Measurements from ENCODE around the gene HPD.

DNA sequence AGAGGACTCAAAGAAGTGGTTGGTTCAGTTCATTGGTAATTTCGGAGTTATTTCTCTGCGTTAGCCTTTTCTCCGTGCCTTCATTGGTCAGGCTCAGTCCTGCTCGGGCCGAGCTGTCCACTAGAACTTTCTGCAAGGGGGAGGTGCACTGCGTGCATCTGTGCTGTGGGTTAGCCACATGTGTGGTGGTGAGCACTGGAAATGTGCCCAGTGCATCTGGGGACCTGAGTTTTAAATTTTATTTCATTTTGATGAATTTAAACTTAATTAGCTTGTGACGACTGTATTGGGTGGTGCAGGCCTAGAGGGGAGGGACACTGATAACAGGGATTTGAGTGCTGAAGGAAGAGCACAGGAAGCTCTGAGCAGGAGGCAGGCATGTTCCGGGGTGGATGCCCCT lies 30.4 kb downstream of the HPD start:
- TF ChIP-seq, protein P1, sequence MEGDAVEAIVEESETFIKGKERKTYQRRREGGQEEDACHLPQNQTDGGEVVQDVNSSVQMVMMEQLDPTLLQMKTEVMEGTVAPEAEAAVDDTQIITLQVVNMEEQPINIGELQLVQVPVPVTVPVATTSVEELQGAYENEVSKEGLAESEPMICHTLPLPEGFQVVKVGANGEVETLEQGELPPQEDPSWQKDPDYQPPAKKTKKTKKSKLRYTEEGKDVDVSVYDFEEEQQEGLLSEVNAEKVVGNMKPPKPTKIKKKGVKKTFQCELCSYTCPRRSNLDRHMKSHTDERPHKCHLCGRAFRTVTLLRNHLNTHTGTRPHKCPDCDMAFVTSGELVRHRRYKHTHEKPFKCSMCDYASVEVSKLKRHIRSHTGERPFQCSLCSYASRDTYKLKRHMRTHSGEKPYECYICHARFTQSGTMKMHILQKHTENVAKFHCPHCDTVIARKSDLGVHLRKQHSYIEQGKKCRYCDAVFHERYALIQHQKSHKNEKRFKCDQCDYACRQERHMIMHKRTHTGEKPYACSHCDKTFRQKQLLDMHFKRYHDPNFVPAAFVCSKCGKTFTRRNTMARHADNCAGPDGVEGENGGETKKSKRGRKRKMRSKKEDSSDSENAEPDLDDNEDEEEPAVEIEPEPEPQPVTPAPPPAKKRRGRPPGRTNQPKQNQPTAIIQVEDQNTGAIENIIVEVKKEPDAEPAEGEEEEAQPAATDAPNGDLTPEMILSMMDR (conservative IDR thresholded peaks at IDR 0.05; ENCODE audit: low read depth, low read length) = no peak
- TF ChIP-seq EZH2 (IDR thresholded peaks at IDR 0.05; ENCODE audit: low read length, unreplicated experiment) = no peak
- no peak for TF ChIP-seq EZH2phosphoT487 (IDR thresholded peaks at IDR 0.05; ENCODE audit: borderline replicate concordance, low read length)
